Fibroblast of skin of left biceps (primary cell): ENCODE measurements around the gene MINDY3.
A peak's percentile ranks its signal among the peaks of the same experiment; 100 is the strongest.
"Not testable (repeated sequence)": the region's sequence is repeated elsewhere in the genome, so short reads cannot be mapped to it uniquely, and the experiment has no call there.

Source experiments
- DNase-seq, 2 experiments: peaks; one replicate each; pipeline ENCODE4 v3.0.0-alpha.2; 2013; ENCODE audit warnings: low read depth in 2 of 2

Gene MINDY3

GRCh38 chr10:15780353-15781135 lies 79.8 kb downstream of the MINDY3 start:
- DNase-seq: no peak

- DNase-seq: peak; percentile 62 to 66
These were observed 84.8 kb downstream of the MINDY3 start for GRCh38 chr10:15775513-15775912.

- not testable (repeated sequence) for DNase-seq
These were observed 85.8 kb downstream of the MINDY3 start for GRCh38 chr10:15774534-15774933.

- no peak for DNase-seq
These were observed 95.3 kb downstream of the MINDY3 start for GRCh38 chr10:15764892-15765454.

- no peak for DNase-seq
These were observed 97.3 kb downstream of the MINDY3 start for GRCh38 chr10:15763006-15763405.

- DNase-seq: not testable (repeated sequence)
These were observed 98.1 kb downstream of the MINDY3 start for GRCh38 chr10:15762239-15762638.

GRCh38 chr10:15761224-15761623 lies 99.1 kb downstream of the MINDY3 start:
- DNase-seq: not testable (repeated sequence)

GRCh38 chr10:15760681-15761080 lies 99.6 kb downstream of the MINDY3 start:
- peak in 1 of 2 experiments; percentile 34 for DNase-seq

- DNase-seq: no peak
These were observed 101.0 kb downstream of the MINDY3 start for GRCh38 chr10:15759265-15759664.

GRCh38 chr10:15758618-15759017 lies 101.7 kb downstream of the MINDY3 start:
- no peak for DNase-seq

GRCh38 chr10:15754937-15755336 lies 105.4 kb downstream of the MINDY3 start:
- no peak for DNase-seq

GRCh38 chr10:15751046-15751445 lies 109.3 kb downstream of the MINDY3 start:
- no peak for DNase-seq

GRCh38 chr10:15748126-15748525 lies 112.2 kb downstream of the MINDY3 start:
- DNase-seq: no peak

GRCh38 chr10:15747632-15748031 lies 112.7 kb downstream of the MINDY3 start:
- no peak for DNase-seq

GRCh38 chr10:15745751-15746150 lies 114.6 kb downstream of the MINDY3 start:
- DNase-seq: peak; percentile 78 to 83

GRCh38 chr10:15744217-15744865 lies 116.0 kb downstream of the MINDY3 start:
- DNase-seq: no peak

- DNase-seq: no peak
These were observed 116.9 kb downstream of the MINDY3 start for GRCh38 chr10:15743443-15743842.

GRCh38 chr10:15742836-15743235 lies 117.5 kb downstream of the MINDY3 start:
- DNase-seq: peak in 1 of 2 experiments; percentile 11

GRCh38 chr10:15742102-15742501 lies 118.2 kb downstream of the MINDY3 start:
- no peak for DNase-seq

- DNase-seq: no peak
These were observed 118.7 kb downstream of the MINDY3 start for GRCh38 chr10:15741581-15741980.

GRCh38 chr10:15740261-15740660 lies 120.0 kb downstream of the MINDY3 start:
- no peak for DNase-seq

GRCh38 chr10:15739254-15739970 lies 120.9 kb downstream of the MINDY3 start:
- no peak for DNase-seq
